HG03135 (cell line): ENCODE data around the gene PAGE1.
"Not testable (repeated sequence)": the region's sequence is repeated elsewhere in the genome, so short reads cannot be mapped to it uniquely, and the experiment has no call there.

Experiments used
- ATAC-seq: cut with Tn5 transposase; IDR thresholded peaks from one replicate; pipeline ENCODE4 v1.9.1; 2021; ENCODE audit warnings: mild to moderate bottlenecking, moderate library complexity; ENCODE audit not compliant: unreplicated experiment

PAGE1 gene, protein sequence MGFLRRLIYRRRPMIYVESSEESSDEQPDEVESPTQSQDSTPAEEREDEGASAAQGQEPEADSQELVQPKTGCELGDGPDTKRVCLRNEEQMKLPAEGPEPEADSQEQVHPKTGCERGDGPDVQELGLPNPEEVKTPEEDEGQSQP

DNA sequence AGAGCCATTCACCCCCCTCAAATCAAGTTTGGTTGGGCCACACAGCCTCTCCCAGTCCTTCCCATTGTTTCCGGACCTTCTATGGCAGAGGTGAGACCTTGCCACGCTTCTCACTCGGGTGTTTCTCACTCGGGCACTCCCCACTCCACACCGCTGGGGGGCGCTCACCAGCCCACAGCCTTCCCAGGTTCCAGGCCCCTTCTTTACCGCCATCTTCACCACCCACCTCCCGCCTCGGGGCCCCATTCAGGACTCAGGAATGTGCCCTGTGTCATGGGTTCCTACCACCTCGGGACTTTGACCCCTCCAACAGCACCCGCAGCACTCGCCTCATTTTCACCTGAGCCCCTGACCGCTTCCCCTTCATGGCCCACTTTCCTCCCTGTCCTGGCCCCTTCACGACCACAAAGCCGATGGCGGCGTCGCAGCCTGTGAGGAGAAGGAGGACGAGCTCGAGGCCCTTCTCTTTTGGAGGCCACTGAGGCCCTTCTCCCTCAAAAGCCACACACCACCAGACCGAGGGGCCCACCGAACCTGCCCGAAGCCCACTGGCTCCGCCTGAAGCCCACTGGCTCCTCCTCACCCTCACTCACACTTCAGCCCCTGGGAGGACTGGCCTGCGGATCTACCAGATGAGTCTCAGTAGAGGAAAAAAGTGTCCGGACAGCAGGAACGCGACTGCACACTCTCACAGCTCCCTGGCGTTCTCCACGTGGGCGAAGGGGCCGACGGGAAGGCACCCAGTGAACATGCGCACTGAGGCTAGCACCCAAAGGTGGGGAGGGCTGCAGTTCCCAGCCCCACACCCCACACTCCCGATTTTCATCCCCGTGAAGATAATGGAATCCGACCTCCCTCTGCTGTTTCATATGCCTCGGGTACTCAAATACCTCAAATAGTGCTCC is at the start of gene PAGE1:
Gene PAGE1, minus strand, starts transcription at position 709 of the 905 bp plus-strand sequence. CDS start 1,214 bp downstream, outside the sequence.
- no peak for ATAC-seq

GRCh38 chrX:49741501-49741900 is 45.7 kb upstream of the PAGE1 start:
- ATAC-seq = not testable (repeated sequence)

GRCh38 chrX:49727847-49728246 is 32.1 kb upstream of the PAGE1 start:
- ATAC-seq = no peak

- ATAC-seq = no peak
These were observed 31.2 kb upstream of the PAGE1 start for GRCh38 chrX:49726966-49727365.

DNA sequence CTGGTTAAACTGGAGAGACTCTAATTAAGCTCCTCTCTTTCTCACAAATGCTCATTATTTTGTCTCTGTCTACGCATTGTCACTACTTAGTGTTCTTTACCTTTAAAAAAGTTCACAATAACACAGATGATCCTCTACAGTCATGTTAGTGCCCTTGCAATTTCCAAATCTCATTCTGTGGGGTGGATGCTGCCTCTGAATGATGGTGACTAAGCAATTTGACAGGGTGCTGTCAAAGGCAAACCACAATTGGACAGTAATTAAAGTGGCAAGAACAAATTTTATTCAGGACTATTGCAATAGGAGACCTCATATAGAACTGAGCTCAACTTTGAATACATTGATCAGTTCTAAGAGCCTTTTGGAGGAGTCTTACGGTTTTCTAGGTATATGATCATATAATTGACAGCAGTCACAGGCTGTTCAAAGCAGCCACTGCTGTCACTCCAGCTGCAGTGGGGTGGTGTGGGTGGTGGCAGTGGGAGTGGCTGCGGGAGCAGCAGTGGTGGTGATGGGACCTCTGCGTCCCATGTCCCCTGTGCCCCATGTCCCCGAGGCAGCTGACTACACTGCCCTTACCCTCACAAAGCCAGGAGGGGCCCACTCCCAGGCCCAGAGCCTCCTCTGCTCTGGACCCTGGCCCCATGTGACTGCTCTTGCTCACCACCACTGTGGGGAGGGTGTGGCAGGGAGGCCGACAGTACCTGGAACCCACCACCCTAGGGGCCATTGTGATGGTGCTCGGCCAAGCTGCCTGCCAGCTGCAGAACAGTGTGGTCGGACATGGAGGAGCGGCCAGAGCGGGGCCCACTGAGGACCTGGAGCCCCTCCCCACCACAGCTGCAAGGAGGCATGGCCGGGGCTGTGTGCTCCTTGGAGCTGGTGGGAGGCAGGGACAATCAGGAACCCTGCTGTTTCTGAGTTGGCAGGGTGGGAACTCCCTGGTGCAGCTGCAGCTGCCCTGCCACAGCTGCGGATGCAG is 30.4 kb upstream of the PAGE1 start:
- ATAC-seq = no peak

DNA sequence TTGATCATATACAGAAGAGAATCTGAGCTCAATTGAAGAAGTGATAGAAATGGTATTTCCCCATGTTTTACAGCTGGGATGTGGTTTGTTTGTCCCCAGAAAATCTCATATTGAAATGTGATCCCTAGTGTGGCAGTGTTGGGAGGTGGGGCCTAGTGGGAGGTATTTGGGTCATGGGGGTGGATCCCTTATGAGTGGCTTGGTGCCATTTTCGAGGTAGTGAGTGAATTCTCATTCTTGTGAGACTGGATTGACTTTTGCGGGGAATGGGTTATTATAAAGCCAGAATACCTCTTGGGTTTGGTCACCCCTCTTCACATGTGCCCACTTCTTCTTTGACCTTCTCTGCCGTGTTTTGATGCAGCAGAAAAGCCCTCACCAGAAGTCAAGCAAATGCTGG is 29.6 kb upstream of the PAGE1 start:
- ATAC-seq = no peak

- ATAC-seq = not testable (repeated sequence)
These were observed 24.3 kb upstream of the PAGE1 start for GRCh38 chrX:49720106-49720505.

DNA sequence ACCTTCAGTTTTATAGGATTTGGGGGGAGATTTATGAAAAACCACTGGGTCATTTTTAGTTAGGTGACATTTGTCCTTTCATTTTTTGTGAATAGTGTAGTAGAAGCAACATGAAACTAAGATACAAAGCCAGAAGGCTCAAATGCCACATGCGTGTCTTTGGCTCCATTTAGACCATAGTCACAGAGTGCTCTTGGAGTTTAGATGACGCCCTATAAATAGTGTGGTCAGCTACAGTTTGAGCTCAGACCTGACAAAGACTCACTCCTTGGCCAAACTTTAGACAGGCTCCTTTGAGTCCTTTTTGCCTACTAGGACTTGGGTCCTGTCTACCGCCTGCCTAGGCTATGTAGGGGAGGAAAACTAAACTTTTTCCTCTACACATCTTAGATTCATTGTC is 16.8 kb upstream of the PAGE1 start:
- ATAC-seq = no peak

GRCh38 chrX:49710744-49711319 is 15.0 kb upstream of the PAGE1 start:
- ATAC-seq = no peak

GRCh38 chrX:49704691-49705404 is 9.1 kb upstream of the PAGE1 start:
- ATAC-seq = no peak

DNA sequence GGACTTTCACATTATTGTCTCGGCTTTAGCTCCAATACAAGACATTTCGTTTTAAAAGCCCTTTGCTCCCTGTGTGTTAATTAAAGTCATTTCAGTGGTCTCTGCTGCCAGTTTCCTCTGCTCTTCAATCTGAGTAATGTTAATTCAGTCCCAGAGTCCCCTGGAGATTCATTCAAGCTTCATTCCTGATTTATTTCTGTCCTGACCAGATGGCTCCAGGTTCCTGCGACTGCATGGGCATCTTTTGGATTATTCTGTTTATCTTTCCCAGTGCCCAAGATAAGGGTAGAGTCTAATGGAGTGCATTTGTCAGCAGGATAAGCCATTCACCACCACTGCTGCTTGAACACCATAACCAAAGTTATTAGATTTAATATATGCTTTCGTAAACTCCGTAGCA is 6.1 kb upstream of the PAGE1 start:
- ATAC-seq = no peak

- ATAC-seq = no peak
These were observed 5.5 kb upstream of the PAGE1 start for GRCh38 chrX:49701323-49701722.

- no peak for ATAC-seq
These were observed 20.6 kb downstream of the PAGE1 start for GRCh38 chrX:49675075-49675719.

DNA sequence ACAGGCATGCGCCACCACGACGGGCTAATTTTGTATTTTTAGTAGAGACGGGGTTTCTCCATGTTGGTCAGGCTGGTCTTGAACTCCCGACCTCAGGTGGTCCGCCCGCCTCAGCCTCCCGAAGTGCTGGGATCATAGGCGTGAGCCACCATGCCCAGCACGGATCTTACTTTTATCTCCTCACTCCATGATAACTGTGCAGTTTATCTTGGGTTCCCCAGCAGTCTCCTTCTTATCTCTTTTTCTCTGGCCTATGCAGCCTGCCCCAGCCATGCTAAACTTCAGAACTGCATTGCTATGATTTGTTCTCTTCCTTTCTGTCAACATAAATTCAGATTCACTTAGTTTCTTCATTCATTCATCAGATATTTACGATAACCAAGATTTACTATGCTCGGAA is 22.4 kb downstream of the PAGE1 start:
- no peak for ATAC-seq

DNA sequence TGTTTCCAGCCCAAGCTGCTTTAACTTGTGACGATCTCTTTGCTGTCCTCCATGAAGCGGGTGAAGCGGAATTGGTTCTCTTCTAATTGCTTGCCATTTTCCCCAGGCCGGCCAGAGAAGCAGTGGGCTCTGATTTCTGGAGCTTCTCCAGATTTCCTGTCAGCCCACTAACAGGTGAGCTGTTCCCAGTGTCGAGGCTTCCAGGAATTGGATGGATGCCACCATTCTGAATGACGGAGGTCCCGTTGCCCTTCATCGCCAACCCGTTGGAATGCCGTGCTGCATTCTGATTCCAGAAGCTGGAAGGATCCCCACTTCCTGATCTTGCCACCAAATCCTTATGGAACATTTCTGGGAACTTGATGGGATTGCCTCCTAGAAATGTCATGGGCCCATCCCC is 31.0 kb downstream of the PAGE1 start:
- no peak for ATAC-seq

DNA sequence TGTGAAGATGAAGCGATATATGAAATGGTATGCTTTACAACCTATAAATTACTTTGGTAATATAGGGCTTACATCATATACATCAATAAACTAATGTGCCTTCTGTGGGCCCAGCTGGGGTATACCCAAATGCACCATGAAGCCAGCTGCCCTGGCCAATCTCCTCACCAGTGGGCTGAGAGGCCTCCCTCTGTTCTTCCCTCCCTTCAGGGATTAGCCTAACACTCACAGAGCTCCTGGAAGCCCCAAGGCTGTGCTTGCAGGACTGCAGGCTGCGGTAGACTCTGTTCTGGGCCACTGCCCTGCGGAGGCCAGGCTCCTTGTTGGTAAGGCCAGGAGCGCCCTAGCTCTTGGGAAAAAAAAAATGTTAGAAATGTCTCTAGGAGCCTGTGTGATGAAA is 33.9 kb downstream of the PAGE1 start:
- ATAC-seq = no peak

DNA sequence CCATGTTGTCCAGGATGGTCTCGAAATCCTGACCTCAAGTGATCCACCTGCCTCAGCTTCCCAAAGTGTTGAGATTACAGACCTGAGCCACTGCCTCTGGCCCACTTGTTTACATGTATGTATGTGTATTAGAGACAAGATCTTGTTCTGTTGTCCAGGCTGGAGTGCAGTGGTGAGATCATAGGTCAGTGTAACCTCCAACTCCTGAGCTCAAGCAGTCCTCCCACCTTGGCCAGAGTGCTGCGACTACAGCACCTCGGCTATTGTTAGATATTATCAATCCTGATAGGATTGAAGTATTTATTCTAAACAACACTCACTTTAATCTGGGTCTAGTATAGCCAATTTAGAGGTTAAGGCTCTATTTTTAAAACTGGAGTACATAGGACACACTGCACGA is 36.0 kb downstream of the PAGE1 start:
- ATAC-seq = no peak

DNA sequence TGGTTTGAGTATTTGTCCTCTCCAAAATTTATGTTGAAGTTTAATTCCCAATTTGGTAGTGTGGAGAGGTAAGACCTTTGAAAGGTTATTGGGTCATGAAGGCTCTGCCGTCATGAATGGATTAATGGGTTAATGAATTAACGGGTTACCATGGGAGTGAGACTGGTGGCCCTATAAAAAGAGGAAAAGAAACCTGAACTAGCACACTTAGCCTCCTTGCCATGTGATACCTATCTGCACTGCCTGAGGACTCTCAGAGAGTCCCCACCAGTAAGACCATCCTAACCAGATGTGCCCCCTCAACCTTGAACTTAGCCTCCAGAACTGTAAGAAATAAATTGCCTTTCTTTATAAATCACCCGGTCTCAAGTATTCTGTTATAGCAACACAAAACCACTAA is 39.3 kb downstream of the PAGE1 start:
- ATAC-seq = no peak

DNA sequence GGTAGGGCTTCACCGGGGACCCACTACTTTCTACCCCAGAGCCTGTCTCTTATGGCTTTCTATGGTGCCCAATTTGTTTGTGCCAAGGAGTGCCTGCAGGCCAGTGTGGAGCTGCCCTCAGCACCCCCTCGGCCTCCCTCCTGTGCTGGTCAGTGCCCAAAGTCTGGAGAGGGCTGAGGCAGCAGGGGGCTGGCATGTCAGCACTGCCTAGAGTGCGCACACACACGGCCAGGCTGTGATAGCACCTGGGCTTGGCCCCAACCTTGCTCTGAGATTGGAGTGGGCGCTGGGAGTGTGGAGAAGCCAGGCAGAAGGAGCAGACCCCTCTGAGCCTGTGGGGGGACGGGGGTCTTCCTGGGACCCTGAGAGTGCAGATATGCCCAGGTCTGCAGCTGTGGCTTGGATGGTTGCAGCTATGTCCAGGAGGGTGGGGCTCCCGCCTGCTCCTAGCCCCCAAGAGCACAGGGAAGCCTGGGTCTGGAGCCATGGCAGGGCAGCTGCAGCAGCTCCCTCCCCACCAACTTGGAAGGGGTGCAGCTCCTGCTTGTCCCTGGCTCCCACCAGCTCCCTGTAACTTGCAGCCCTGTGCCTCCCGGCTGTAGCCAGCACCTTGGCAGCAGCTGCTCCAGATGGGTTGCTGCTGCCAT is 50.7 kb downstream of the PAGE1 start:
- no peak for ATAC-seq
